ENCODE data around the gene CLASP1.
A peak's percentile ranks its signal among the peaks of the same experiment; 100 is the strongest.
"Not testable (repeated sequence)": the region's sequence is repeated elsewhere in the genome, so short reads cannot be mapped to it uniquely, and the experiment has no call there.

CLASP1 gene

GRCh38 chr2:121301190-121301589 is 348.1 kb downstream of the CLASP1 start:
- not testable (repeated sequence) for DNase-seq

GRCh38 chr2:121298476-121298875 is 350.8 kb downstream of the CLASP1 start:
- DNase-seq = no peak

- DNase-seq = not testable (repeated sequence)
Measured at GRCh38 chr2:121297866-121298265, 351.4 kb downstream of the CLASP1 start.

DNA sequence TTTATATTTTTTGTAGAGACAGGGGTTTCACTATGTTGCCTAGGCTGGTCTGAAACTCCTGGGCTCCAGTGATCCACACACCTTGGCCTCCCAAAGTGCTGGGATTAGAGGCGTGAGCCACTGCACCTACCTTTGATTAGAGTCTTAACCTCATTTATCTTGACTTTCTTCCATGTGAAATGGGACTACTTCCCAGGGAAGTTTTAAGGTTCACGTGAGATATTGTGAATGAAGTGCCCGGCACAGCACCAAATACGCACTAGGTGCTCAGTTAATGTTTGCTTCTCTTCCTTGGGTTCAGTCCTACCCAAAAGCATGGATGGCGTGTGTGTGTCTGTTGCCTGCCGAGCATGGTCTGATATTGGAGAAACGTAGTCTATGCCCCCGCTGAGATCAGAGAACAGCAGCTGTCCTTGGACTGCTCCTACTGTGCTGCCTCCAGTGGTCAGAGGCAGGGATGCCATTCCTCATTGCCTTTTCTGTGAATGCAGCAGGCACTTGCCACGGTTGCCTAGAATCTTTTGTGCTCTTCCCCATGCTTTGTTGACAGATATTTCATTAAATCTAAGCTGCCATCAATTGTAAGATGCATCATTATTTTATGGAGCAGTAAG is 351.9 kb downstream of the CLASP1 start:
- DNase-seq = no peak

GRCh38 chr2:121295911-121296650 is 353.2 kb downstream of the CLASP1 start:
- no peak for DNase-seq

GRCh38 chr2:121294881-121295840 is 354.1 kb downstream of the CLASP1 start:
- peak; percentile 33 for DNase-seq

GRCh38 chr2:121293450-121294325 is 355.6 kb downstream of the CLASP1 start:
- DNase-seq = peak; percentile 37

DNA sequence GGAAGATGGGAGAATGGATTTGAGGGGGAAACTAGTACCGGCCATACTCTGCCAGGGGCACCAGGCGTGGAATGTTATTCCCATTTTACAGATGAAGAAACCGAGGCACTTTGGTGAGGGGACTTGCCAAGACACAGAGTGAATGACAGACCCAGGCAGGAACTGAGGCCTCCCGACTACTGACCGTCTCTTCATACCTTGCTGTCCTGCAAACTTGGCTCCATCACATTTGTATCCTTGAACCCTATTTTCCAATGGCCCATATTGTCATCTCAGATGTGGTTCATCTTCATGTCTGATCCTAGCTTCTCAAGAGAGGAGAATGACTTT is 358.0 kb downstream of the CLASP1 start:
- no peak for DNase-seq

GRCh38 chr2:121289271-121289670 is 360.0 kb downstream of the CLASP1 start:
- DNase-seq = no peak

DNA sequence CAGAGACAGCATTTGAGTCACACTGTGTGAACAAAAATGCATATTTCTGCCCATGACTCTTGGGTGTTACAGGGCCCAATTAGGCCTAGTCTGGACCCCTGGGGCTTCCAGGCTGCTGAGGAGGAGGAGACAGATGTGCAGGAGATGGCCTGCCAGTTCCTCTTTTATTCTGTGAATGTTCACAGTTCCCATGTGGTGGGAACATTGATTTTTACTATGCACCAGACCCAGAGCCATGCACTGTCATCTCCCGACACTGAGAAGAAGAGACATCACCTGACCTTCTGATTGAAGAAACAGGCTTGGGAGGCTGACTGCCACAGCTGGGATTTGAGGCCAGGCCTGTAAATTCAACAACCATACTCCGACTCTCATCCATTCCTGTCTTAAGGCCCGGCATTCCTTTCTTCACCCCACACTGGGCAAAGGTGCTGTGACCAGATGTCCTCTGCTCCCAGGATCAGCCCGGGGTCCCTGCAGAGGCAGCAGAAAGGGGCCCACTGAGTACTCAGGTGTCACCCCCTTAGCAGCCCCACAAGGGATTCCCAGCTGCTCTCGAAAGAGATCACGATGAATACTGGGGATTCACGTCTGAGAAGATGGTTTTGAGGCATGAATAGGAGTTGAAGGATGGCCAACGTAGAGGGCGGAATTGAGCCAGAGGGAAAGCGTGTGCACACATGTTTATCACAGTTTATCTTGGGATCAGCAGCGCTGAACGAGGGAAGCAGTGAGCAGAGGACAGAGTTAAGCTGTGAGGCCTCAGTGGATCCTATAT is 360.6 kb downstream of the CLASP1 start:
- DNase-seq = no peak

DNA sequence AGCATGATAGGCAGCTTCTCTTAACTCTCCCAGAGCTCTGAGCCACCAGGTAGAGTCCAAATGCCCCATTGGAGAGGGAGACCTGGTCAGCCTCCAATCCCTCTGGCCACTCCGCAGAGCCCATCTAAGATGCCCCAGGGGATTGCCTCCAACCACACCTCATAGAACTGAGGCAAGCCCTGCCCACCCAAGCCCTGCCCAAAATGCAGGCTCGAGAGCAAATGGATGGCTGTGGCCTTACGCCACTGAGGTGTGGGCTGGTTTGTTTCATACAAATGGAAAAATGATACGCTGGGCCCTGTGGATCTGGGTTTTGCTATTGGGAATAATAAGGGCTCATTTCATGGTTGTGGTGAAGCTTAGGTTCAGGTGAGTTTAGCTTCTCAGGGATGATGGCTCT is 361.3 kb downstream of the CLASP1 start:
- DNase-seq = no peak

All from activated CD8-positive, alpha-beta memory T cell treated with anti-CD3 and anti-CD28 coated beads for 24 hours (primary cell).